ENCODE results near the gene FHOD1.

DNA sequence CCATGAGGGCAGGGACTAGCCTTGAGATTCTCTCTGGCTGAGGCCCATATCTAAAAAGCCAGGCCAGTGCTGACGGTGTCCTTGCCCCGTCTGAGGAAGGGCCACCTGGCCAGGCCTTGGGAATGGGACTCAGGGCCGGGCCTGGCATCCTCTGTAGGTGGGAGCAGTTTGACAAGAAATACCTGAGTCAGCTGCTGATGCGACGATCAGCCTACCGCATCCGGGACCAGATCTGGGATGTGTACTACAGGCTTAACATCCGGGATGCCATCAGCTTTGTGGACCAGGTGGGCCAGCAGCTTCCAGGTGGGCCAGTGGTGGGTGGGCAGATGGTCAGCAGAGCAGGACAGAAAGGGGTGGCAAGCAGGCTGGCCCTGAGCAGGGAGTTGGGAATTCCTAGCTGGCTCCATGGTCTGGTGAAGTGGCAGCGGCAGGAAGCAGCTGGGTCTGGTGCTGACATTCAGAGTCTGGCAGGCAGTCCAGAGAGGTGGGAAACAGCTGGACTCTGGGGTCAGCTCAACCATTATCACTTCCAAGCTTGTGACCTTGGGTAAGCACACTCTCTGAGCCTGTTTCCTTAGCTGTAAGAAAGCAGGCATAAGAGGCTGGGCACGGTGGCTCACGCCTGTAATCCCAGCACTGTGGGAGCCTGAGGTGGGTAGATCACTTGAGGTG, 11.0 kb upstream of the FHOD1 start:
- TF ChIP-seq NFIC (IDR thresholded peaks at IDR 0.05; ENCODE audit: borderline replicate concordance) (no peak), CTCF (IDR thresholded peaks at IDR 0.05) (no peak), NRF1 (IDR thresholded peaks at IDR 0.05; ENCODE audit: low read depth, low read length) (no peak), POLR2AphosphoS5 (IDR thresholded peaks at IDR 0.05; ENCODE audit: low read depth, low read length) (no peak), SMC3 (IDR thresholded peaks at IDR 0.05; ENCODE audit: low read depth, low read length) (no peak), RAD21 (IDR thresholded peaks at IDR 0.05; ENCODE audit: low read length) (no peak), CHD2 (IDR thresholded peaks at IDR 0.05; ENCODE audit: low read length, partially characterized antibody) (no peak), GABPA (IDR thresholded peaks at IDR 0.05; ENCODE audit: low read depth) (no peak), SIN3A (IDR thresholded peaks at IDR 0.05; ENCODE audit: borderline replicate concordance, low read depth, low read length) (no peak), EP300 (IDR thresholded peaks at IDR 0.05; ENCODE audit: borderline replicate concordance in 1 of 2, low read depth in 1 of 2, low read length in 1 of 2) (no peak), FOXM1 (IDR thresholded peaks at IDR 0.05; ENCODE audit: low read depth) (no peak)
- TF ChIP-seq, protein P1, sequence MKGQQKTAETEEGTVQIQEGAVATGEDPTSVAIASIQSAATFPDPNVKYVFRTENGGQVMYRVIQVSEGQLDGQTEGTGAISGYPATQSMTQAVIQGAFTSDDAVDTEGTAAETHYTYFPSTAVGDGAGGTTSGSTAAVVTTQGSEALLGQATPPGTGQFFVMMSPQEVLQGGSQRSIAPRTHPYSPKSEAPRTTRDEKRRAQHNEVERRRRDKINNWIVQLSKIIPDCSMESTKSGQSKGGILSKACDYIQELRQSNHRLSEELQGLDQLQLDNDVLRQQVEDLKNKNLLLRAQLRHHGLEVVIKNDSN (IDR thresholded peaks at IDR 0.05; ENCODE audit: borderline replicate concordance, low read depth) = no peak
